GM21367 (cell line): ENCODE results near the gene PCDHGB2.
A peak's percentile ranks its signal among the peaks of the same experiment; 100 is the strongest.
"Not testable (repeated sequence)": the region's sequence is repeated elsewhere in the genome, so short reads cannot be mapped to it uniquely, and the experiment has no call there.

Experiments
- ATAC-seq: cut with Tn5 transposase; IDR thresholded peaks from one replicate; pipeline ENCODE4 v1.9.1; 2021; ENCODE audit not compliant: unreplicated experiment

Gene PCDHGB2

DNA sequence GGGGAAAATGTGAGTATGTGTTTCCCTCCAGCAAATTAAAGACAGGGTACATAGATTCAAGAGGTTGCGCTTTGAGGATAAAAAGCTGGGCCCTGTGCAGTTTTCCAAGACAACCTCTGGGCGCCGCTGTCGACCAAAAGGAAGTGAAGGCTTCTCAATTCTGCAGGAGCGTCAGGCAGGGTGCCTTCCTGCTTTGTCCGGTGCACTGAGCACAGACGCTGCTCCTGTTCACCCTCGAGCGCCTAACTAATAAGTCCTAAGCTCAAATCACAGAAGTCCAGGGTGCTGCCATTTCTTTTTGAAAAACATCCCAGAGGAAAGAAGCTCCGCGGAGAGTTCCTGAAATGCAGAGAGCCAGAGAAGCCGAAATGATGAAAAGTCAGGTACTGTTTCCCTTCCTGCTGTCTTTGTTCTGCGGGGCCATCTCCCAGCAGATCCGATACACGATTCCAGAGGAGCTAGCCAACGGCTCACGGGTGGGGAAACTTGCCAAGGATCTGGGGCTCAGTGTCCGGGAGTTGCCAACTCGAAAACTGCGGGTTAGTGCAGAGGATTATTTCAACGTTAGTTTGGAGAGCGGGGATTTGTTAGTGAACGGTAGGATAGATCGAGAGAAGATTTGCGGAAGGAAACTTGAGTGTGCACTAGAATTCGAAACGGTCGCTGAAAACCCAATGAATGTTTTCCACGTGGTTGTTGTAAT lies 9.7 kb upstream of the PCDHGB2 start, which contains the start of gene PCDHGB1:
Gene PCDHGB1 (plus strand): TSS at position 183 of the 703 bp plus-strand sequence. CDS start 162 bp downstream, at position 345.
- peak; percentile 83 for ATAC-seq

- ATAC-seq: no peak
Observed at GRCh38 chr5:141351591-141351990, 8.2 kb upstream of the PCDHGB2 start.

- ATAC-seq: no peak
Observed at GRCh38 chr5:141354900-141355469, 4.8 kb upstream of the PCDHGB2 start, which contains the start of gene PCDHGA4. Gene PCDHGA4, plus strand, starts transcription at chr5:141355021. Its CDS starts 87 bp downstream, at chr5:141355108.

DNA sequence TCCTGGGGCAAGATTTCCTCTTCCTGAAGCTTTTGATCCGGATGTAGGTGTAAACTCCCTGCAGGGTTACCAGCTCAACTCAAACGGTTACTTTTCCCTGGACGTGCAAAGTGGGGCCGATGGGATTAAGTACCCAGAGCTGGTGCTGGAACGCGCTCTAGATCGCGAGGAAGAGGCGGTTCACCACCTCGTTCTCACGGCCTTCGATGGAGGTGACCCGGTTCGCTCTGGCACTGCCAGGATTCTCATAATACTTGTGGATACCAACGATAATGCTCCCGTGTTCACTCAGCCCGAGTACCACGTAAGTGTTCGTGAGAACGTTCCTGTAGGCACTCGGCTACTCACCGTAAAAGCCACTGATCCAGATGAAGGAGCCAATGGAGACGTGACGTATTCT lies 4.2 kb upstream of the PCDHGB2 start:
- no peak for ATAC-seq

DNA sequence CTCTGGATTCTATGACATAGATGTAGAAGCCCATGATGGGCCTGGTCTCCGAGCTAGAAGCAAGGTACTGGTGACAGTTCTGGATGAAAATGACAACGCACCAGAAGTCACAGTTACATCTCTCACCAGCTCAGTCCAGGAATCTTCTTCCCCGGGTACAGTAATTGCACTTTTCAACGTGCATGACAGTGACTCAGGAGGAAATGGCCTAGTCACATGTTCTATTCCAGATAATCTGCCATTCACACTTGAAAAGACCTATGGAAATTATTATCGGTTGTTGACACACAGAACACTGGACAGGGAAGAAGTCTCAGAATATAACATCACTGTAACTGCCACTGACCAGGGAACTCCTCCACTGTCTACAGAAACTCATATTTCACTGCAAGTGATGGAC lies 3.7 kb upstream of the PCDHGB2 start:
- no peak for ATAC-seq

DNA sequence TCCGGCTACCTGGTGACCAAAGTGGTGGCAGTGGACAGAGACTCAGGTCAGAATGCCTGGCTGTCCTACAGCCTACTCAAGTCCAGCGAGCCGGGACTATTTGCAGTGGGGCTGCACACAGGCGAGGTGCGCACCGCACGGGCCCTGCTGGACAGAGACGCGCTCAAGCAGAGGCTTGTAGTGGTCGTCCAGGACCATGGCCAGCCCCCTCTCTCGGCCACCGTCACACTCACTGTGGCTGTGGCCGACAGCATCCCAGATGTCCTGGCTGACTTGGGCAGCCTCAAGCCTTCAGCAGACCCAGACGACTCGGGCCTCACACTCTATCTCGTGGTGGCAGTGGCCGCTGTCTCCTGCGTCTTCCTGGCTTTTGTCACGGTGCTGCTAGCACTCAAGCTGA lies 2.8 kb upstream of the PCDHGB2 start:
- ATAC-seq: no peak

- ATAC-seq: no peak
Observed at GRCh38 chr5:141360685-141361084, 891 bp downstream of the PCDHGB2 start.

DNA sequence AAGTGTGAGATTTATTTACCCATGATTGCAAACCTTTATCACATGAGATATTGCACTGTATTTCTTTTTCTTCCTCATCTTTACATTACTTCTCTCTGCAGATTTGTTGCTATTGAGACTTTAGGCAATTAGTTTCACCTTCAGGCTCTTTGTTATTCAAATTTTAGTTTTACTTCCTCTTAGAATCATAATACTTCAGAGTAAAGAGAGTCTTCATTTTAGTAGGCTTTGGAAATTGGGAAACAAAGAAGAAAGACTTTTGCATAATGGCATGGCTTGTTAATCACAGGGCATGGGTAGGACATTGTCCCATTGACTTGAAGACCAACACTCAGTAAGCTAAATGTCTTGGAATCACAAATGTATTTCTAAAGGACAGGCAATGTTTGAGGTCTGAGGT lies 2.9 kb downstream of the PCDHGB2 start:
- ATAC-seq: no peak

DNA sequence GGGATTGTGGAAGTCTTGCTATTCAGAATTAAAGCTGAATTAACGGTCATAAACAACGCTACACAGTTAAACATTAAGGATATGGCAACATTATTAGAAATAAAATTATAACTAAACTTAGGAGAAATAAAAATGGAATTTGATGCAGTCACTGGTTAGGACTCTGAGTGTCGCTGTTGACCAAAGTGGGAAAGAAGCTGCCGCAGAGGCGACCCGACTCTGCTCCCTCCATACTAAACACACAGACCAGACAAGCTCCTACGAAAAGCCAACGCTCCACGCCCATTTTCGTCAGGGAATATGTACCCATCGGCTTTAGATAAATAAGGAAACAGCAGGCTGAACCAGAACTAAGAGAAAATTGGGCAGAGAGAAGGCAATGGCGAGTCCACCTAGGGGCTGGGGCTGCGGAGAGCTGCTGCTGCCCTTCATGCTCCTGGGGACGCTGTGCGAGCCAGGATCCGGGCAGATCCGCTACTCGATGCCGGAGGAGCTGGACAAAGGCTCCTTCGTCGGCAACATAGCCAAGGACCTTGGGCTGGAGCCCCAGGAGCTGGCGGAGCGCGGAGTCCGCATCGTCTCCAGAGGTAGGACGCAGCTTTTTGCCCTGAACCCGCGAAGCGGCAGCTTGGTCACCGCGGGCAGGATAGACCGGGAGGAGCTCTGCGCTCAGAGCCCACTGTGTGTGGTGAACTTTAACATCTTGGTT lies 4.3 kb downstream of the PCDHGB2 start, which contains the start of gene PCDHGA5:
Gene PCDHGA5 (plus strand): TSS at position 211 of the 709 bp plus-strand sequence. CDS start 169 bp downstream, at position 380.
- no peak for ATAC-seq

DNA sequence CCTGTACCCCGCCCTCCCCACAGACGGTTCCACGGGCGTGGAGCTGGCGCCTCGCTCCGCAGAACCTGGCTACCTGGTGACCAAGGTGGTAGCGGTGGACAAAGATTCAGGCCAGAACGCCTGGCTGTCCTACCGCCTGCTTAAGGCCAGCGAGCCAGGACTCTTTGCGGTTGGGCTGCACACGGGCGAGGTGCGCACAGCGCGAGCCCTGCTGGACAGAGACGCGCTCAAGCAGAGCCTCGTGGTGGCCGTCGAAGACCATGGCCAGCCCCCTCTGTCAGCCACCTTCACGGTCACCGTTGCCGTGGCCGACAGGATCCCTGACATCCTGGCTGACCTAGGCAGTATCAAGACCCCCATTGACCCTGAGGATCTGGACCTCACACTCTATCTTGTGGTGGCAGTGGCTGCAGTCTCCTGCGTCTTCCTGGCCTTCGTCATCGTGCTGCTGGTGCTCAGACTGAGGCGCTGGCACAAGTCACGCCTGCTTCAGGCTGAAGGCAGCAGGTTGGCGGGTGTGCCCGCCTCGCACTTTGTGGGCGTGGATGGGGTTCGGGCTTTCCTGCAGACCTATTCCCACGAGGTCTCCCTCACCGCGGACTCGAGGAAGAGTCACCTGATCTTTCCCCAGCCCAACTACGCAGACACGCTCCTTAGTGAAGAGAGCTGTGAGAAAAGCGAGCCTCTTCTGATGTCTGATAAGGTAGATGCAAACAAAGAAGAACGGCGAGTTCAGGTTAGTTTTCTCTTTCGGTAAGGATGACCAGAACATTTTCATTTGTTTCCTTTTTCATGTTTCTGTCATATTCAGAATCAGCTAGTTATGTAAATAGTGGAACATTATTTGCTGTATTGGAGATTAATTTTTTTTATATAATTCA lies 6.5 kb downstream of the PCDHGB2 start:
- ATAC-seq: no peak

GRCh38 chr5:141369994-141370848 lies 10.4 kb downstream of the PCDHGB2 start, which contains the start of gene PCDHGB3:
Gene PCDHGB3, plus strand, starts transcription at chr5:141370242. Its CDS starts 153 bp downstream, at chr5:141370395.
- ATAC-seq: peak; percentile 91

- no peak for ATAC-seq
Observed at GRCh38 chr5:141371572-141372475, 12.0 kb downstream of the PCDHGB2 start.

- no peak for ATAC-seq
Observed at GRCh38 chr5:141373673-141374317, 14.0 kb downstream of the PCDHGB2 start, which contains the start of gene PCDHGA6. Gene PCDHGA6, plus strand, starts transcription at chr5:141373891. Its CDS starts 193 bp downstream, at chr5:141374084.

GRCh38 chr5:141374627-141375026 lies 14.8 kb downstream of the PCDHGB2 start:
- no peak for ATAC-seq

GRCh38 chr5:141375444-141376155 lies 15.8 kb downstream of the PCDHGB2 start:
- not testable (repeated sequence) for ATAC-seq

DNA sequence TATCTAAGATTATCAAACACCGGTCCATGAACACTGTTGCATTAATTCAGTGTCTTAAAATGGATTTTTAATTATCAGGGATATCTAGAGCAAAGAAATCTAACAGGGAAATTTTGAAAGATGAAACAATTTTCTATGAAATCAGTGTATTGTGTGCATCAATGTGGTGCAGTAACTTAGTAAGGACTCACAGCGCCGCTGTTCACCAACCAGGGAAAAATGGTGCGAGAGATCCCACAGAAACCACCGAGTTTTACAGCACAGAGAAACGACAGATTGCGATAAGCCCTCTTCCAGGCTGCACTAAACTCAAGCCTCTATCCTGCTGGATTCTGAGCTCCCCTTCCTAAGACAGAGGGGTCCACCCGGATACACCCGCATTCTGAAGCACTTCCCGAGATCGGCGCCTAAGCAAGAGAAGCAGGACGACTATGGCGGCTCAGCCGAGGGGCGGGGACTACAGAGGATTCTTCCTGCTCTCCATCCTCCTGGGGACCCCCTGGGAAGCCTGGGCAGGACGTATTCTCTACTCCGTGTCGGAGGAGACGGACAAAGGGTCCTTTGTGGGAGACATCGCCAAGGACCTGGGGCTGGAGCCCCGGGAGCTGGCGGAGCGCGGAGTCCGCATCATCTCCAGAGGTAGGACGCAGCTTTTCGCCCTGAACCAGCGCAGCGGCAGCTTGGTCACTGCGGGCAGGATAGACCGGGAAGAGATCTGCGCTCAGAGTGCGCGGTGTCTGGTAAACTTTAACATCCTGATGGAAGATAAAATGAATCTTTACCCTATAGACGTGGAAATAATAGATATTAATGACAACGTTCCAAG lies 22.9 kb downstream of the PCDHGB2 start, which contains the start of gene PCDHGA7:
Gene PCDHGA7 (plus strand): TSS at position 274 of the 826 bp plus-strand sequence. CDS start 158 bp downstream, at position 432.
- no peak for ATAC-seq
